ENCODE results near the gene SEPTIN5. TPM values are rescaled to one million over a fixed set of nuclear protein-coding genes. Genes with fewer than 3 reads are reported as not detected.
"Not testable (repeated sequence)": the region's sequence is repeated elsewhere in the genome, so short reads cannot be mapped to it uniquely, and the experiment has no call there.

The SEPTIN5 gene
- polyA plus RNA-seq, 1 experiment, result 38.8 TPM

DNA sequence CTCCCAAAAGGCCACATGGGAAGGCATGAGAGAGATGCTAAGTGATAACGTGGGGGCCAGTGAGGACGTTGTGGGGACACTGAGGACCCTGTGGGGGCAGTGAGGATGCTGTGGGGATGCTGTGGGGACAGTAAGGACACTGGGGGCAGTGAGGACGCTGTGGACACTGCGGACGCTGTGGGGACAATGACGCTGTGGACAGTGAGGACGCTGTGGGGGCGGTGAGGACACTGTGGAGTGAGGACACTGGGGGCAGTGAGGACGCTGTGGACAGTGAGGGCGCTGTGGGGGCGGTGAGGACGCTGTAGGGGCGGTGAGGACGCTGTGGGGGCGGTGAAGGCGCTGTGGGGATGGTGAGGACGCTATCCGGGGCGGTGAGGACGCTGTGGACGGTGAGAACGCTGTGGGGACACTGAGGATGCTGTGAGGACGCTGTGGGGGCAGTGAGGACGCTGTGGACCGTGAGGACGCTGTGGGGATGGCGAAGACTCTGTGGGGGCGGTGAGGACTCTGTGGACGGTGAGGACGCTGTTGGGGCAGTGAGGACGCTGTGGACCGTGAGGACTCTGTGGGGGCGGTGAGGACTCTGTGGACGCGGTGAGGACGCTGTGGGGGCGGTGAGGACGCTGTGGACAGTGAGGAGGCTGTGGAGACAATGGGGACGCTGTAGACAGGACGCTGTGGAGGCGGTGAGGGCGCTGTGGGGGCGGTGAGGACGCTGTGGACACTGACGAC lies 10.8 kb downstream of the SEPTIN5 start:
- H3K4me3 ChIP-seq (ENCODE audit: low read depth, low read length), result no peak overlapping the region
- ChIA-PET CTCF (no interaction called here), POLR2A (no interaction called here)
- TF ChIP-seq, protein P1, sequence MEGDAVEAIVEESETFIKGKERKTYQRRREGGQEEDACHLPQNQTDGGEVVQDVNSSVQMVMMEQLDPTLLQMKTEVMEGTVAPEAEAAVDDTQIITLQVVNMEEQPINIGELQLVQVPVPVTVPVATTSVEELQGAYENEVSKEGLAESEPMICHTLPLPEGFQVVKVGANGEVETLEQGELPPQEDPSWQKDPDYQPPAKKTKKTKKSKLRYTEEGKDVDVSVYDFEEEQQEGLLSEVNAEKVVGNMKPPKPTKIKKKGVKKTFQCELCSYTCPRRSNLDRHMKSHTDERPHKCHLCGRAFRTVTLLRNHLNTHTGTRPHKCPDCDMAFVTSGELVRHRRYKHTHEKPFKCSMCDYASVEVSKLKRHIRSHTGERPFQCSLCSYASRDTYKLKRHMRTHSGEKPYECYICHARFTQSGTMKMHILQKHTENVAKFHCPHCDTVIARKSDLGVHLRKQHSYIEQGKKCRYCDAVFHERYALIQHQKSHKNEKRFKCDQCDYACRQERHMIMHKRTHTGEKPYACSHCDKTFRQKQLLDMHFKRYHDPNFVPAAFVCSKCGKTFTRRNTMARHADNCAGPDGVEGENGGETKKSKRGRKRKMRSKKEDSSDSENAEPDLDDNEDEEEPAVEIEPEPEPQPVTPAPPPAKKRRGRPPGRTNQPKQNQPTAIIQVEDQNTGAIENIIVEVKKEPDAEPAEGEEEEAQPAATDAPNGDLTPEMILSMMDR (IDR thresholded peaks at IDR 0.05; ENCODE audit: insufficient read depth, low read depth, low read length), result no peak
- H3K36me3 ChIP-seq (ENCODE audit: control insufficient read depth, insufficient read depth, low read length), result peaks cover 15% of the 10 kb centered on the region
- H3K27me3 ChIP-seq (ENCODE audit: control insufficient read depth, insufficient read depth, low read length), result no peaks in the 10 kb centered on the region
- no peak for DNase-seq (ENCODE audit: low read depth)

DNA sequence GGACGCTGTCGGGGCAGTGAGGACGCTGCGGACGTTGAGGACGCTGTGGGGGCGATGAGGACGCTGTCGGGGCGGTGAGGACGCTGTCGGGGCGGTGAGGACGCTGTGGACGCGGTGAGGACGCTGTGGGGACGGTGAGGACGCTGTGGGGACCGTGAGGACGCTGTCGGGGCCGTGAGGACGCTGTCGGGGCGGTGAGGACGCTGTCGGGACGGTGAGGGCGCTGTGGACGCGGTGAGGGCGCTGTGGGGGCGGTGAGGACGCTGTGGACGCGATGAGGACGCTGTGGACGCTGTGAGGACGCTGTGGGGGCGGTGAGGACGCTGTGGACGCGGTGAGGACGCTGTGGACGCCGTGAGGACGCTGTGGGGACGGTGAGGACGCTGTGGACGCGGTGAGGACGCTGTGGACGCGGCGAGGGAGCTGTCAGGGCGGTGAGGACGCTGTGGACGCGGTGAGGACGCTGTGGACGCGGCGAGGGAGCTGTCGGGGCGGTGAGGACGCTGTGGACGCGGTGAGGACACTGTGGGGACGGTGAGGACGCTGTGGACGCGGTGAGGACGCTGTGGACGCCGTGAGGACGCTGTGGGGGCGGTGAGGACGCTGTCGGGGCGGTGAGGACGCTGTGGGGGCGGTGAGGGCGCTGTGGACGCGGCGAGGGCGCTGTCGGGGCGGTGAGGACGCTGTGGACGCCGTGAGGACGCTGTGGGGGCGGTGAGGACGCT lies 11.9 kb downstream of the SEPTIN5 start:
- POLR2A ChIA-PET; H3K27me3 ChIP-seq (ENCODE audit: control insufficient read depth, insufficient read depth, low read length); CTCF ChIA-PET: not testable (repeated sequence)

DNA sequence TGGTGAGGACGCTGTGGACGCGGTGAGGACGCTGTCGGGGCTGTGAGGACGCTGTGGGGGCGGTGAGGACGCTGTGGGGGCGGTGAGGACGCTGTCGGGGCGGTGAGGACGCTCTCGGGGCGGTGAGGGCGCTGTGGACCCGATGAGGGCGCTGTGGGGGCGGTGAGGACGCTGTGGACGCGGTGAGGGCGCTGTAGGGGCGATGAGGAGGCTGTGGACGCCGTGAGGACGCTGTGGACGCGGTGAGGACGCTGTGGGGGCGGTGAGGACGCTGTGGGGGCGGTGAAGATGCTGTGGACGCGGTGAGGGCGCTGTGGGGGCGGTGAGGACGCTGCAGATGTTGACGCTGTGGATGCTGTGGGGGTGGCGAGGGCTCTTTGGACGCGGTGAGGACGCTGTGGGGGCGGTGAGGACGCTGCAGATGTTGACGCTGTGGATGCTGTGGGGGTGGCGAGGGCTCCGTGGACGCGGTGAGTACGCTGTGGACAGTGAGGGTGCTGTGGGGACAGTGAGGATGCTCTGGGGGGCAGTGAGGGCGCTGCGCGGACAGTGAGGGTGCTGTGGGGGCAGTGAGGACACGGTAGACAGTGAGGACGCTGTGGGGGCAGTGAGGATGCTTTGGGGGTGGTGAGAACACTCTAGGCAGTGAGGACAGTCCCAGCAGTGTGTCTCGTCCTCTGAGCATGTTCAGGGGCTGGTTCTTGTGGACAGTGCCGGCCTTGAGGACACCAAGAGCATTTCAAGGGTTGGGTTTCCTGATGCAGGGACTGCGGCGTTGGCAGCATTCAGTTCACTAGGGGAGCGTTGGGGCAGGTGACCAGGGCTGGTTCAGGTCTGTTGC lies 13.2 kb downstream of the SEPTIN5 start:
- TF ChIP-seq, protein P1 (IDR thresholded peaks at IDR 0.05; ENCODE audit: insufficient read depth, low read depth, low read length), result no peak
- POLR2A ChIA-PET, result no interaction called here

More for the DNA sequence above, 11.9 kb downstream of the SEPTIN5 start:
- not testable (repeated sequence) for H3K36me3 ChIP-seq (ENCODE audit: control insufficient read depth, insufficient read depth, low read length); DNase-seq (ENCODE audit: low read depth); H3K4me3 ChIP-seq (ENCODE audit: low read depth, low read length)

DNA sequence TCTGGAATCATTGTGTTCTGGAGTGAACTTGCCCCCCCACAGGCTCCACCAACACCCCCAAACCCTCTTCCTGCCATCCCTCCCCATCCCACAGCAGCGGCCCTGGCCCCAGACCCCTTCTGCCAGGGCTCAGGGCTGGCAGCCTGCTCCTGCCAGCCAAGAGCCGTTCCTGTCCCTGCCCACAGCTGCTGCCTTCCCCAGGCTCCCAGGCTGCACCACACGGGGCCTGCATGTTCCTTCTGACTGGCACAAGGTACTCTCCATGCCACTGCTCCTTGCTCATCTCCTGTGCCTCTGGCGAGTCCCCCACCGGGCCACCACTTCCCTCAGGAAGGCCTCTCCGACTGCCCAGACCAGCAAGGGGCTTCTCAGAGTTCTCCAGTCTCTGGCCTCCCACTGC lies 14.0 kb downstream of the SEPTIN5 start:
- ChIA-PET POLR2A (no interaction called here), CTCF (interaction anchor here (6.8 kb wide), 1 partner anchor 187 kb away, joined by 277 read pairs; no protein-coding TSS in a partner anchor)
- TF ChIP-seq, protein P1 (IDR thresholded peaks at IDR 0.05; ENCODE audit: insufficient read depth, low read depth, low read length), result no peak
- H3K4me3 ChIP-seq (ENCODE audit: low read depth, low read length), result no peak overlapping the region
- no peaks in the 10 kb centered on the region for H3K27me3 ChIP-seq (ENCODE audit: control insufficient read depth, insufficient read depth, low read length)
- H3K36me3 ChIP-seq (ENCODE audit: control insufficient read depth, insufficient read depth, low read length), result no peaks in the 10 kb centered on the region; the same call in none of the 2 replicates
- no peak for DNase-seq (ENCODE audit: low read depth)

More for the DNA sequence above, 13.2 kb downstream of the SEPTIN5 start:
- Histone ChIP-seq H3K27me3 (ENCODE audit: control insufficient read depth, insufficient read depth, low read length) (no peaks in the 10 kb centered on the region), H3K4me3 (ENCODE audit: low read depth, low read length) (no peak overlapping the region), H3K36me3 (ENCODE audit: control insufficient read depth, insufficient read depth, low read length) (no peaks in the 10 kb centered on the region; the same call in none of the 2 replicates)
- no peak for DNase-seq (ENCODE audit: low read depth)
- CTCF ChIA-PET, result interaction anchor here (6.8 kb wide), 1 partner anchor 187 kb away, joined by 277 read pairs; no protein-coding TSS in a partner anchor

DNA sequence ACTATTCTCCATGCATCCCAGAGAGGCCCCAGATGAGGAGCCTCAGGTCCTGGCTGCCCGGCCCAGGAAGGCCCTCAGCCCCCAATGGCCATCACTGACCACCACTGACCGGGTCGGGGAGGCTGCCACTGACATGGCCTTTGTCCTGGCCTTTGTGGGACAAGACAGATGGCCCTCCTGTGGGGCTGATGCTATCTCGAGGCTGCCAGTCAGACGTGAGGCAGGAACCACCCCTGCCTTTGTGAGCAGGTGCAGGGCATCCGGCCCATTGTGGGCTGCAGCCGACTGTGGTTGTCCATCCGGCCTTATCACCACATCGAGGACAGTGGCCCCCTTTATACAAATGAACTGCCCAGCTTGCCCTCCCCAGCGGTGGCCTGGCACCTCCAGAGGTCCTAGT lies 14.5 kb downstream of the SEPTIN5 start:
- DNase-seq (ENCODE audit: low read depth), result no peak
- Histone ChIP-seq H3K4me3 (ENCODE audit: low read depth, low read length) (no peak overlapping the region), H3K36me3 (ENCODE audit: control insufficient read depth, insufficient read depth, low read length) (no peaks in the 10 kb centered on the region; the same call in 1 of the 2 replicates), H3K27me3 (ENCODE audit: control insufficient read depth, insufficient read depth, low read length) (no peaks in the 10 kb centered on the region)
- TF ChIP-seq, protein P1 (IDR thresholded peaks at IDR 0.05; ENCODE audit: insufficient read depth, low read depth, low read length), result no peak
- POLR2A ChIA-PET, result no interaction called here
- CTCF ChIA-PET, result interaction anchor here (2.7 to 6.8 kb wide), 2 partner anchors 186 to 214 kb away, joined by 13 to 277 read pairs; no protein-coding TSS in a partner anchor

All from BJ (cell line).